K562 (cell line): ENCODE data around the gene URAD. TPM values are rescaled to one million over a fixed set of nuclear protein-coding genes. Genes with fewer than 3 reads are reported as not detected.
"Not testable (repeated sequence)": the region's sequence is repeated elsewhere in the genome, so short reads cannot be mapped to it uniquely, and the experiment has no call there.

Experiments used
- ATAC-seq: fragments of 200-7000 bp; cut with Tn5 transposase; 3 replicates; pipeline ENCODE4 v1.9.1; 2020; ENCODE audit warnings: moderate library complexity
- BruUV-seq: library from RNA; stranded (reverse); fragments of 400-500 nt; replicated peaks from 2 replicates; lab custom pipeline; 2021; lab: Mats Ljungman, UMichigan
- CTCF ChIA-PET: fragments of 300-600 bp; formaldehyde crosslinking; extraction: SDS; loops from one replicate; lab custom pipeline; 2021; ENCODE audit warnings: low intra/inter-chr PET ratio; lab: Yijun Ruan, JAX
- POLR2A ChIA-PET: fragments of 300-600, 350-650 bp; sonication (Branson Sonifier 250); formaldehyde crosslinking; extraction: SDS; loops from one replicate; lab custom pipeline; 2021; ENCODE audit warnings: antibody characterized with exemption, inconsistent platforms; lab: Yijun Ruan, JAX
- DNase-seq, 4 experiments: peaks; one replicate each; pipeline versions ENCODE4 v3.0.0 to v3.0.0-alpha.2; 2011 to 2018; ENCODE audit warnings: low spot score in 3 of 4, mixed read lengths in 3 of 4; ENCODE audit errors: extremely low read depth in 1 of 4
- FAIRE-seq: peaks from 2 replicates; lab custom pipeline; 2011; peaks lifted over from hg19 to GRCh38; lab: Jason Lieb, UNC
- H2AFZ ChIP-seq: 2 replicates; pipeline ENCODE4 v1.6.0; 2011; ENCODE audit warnings: low read depth, low read length, control low read depth, inconsistent platforms
- H3K27ac ChIP-seq: fragments of 200-600 bp; 3 replicates; pipeline ENCODE4 v1.8.0; 2011; ENCODE audit warnings: low read depth, mild to moderate bottlenecking, control low read depth, inconsistent platforms, low read length, moderate library complexity, mixed read lengths; ENCODE audit errors: extremely low read depth
- H3K27me3 ChIP-seq, 2 experiments: fragments of 300-600 bp in 1 of 2; 2 replicates in 1 of 2; 3 replicates in 1 of 2; pipeline versions ENCODE4 v1.6.0 to v1.8.0; 2011; ENCODE audit warnings: inconsistent platforms in 2 of 2, low read length in 2 of 2, mild to moderate bottlenecking in 1 of 2, mixed read lengths in 1 of 2, moderate library complexity in 1 of 2; ENCODE audit not compliant: control insufficient read depth in 2 of 2, insufficient read depth in 2 of 2
- H3K36me3 ChIP-seq: fragments of 300-600 bp; 3 replicates; pipeline ENCODE4 v1.8.0; 2011; ENCODE audit warnings: mild to moderate bottlenecking, low read length, inconsistent platforms; ENCODE audit not compliant: control insufficient read depth, insufficient read depth
- H3K4me1 ChIP-seq, 2 experiments: fragments of 200-600 bp in 1 of 2; replicated peaks in 1 of 2; 2 replicates in 1 of 2; 3 replicates in 1 of 2; pipeline versions ENCODE4 v1.5.1 to v1.8.0; 2011; ENCODE audit warnings: inconsistent platforms in 2 of 2, low read length in 2 of 2, mild to moderate bottlenecking in 1 of 2, mixed read lengths in 1 of 2, moderate library complexity in 1 of 2; ENCODE audit not compliant: control insufficient read depth in 2 of 2, insufficient read depth in 2 of 2
- H3K4me2 ChIP-seq: 2 replicates; pipeline ENCODE4 v1.6.1; 2011; ENCODE audit warnings: low read length, control low read depth, inconsistent platforms, mixed read lengths; ENCODE audit not compliant: insufficient read depth
- H3K4me3 ChIP-seq: fragments of 200-600 bp; sonication (generic), shearing (Covaris generic); 2 replicates; pipeline ENCODE4 v1.5.1; 2016; ENCODE audit warnings: control low read depth, inconsistent platforms
- H3K79me2 ChIP-seq: fragments of 200-600 bp; 3 replicates; pipeline ENCODE4 v1.8.0; 2011; ENCODE audit warnings: low read length, inconsistent platforms; ENCODE audit not compliant: control insufficient read depth, insufficient read depth
- H3K9ac ChIP-seq, 2 experiments: 2 replicates each; pipeline versions ENCODE4 v1.6.0 to v1.6.1; 2011; ENCODE audit warnings: low read depth in 2 of 2, low read length in 2 of 2, control low read depth in 1 of 2, inconsistent platforms in 1 of 2, mild to moderate bottlenecking in 1 of 2, mixed read lengths in 1 of 2; ENCODE audit not compliant: insufficient read depth in 1 of 2
- H3K9me1 ChIP-seq: one replicate; pipeline ENCODE4 v1.6.0; 2011; ENCODE audit warnings: inconsistent platforms, mild to moderate bottlenecking, low read length, moderate library complexity; ENCODE audit not compliant: control insufficient read depth, insufficient read depth
- H3K9me3 ChIP-seq: replicated peaks from 2 replicates; pipeline ENCODE4 v1.5.1; 2011; ENCODE audit warnings: low read depth, low read length, inconsistent platforms; ENCODE audit not compliant: control insufficient read depth, insufficient read depth
- H4K20me1 ChIP-seq: replicated peaks from 2 replicates; pipeline ENCODE4 v1.6.1; 2011; ENCODE audit warnings: low read length, inconsistent platforms, mixed read lengths; ENCODE audit not compliant: control insufficient read depth, insufficient read depth
- MCM5 ChIP-seq: fragments of 450-650 bp; IDR thresholded peaks from 2 replicates; pipeline ENCODE4 v1.6.1; 2016; ENCODE audit warnings: low read depth
- RAD21 ChIP-seq, 2 experiments: fragments of 250-450 bp in 1 of 2; fragments of 450-650 bp in 1 of 2; sonication (Bioruptor Pico) in 1 of 2; formaldehyde crosslinking in 1 of 2; IDR thresholded peaks in 1 of 2; conservative IDR thresholded peaks in 1 of 2; 2 replicates each; pipeline versions ENCODE4 v1.4.0 to v1.8.0; 2020 to 2022; ENCODE audit warnings: mild to moderate bottlenecking in 2 of 2, moderate library complexity in 1 of 2
- SLC30A9 ChIP-seq: fragments of 250-450 bp; sonication (Bioruptor Pico); IDR thresholded peaks from 2 replicates; pipeline ENCODE4 v1.8.0; 2022; ENCODE audit warnings: mild to moderate bottlenecking, moderate library complexity
- WGBS: fragments of 100-300 bp; shearing (Covaris generic); methylation state at CpG from one replicate; pipeline ENCODE4 v1.1.6; 2016; ENCODE audit warnings: low coverage, mixed read lengths; ENCODE audit not compliant: insufficient coverage; ENCODE audit errors: missing lambda C conversion rate; 5-methylcytosine and 5-hydroxymethylcytosine counted together
- in situ Hi-C: fragments of 300-500 bp; cut with MboI; formaldehyde crosslinking; loops from 4 replicates; pipeline ENCODE4 v1.15.0; 2018; ENCODE audit warnings: inconsistent platforms, mixed read lengths
- intact Hi-C: fragments of 100-400 bp; cut with micrococcal nuclease; formaldehyde crosslinking; loops from 2 replicates; pipeline ENCODE4 v1.14.2; 2022
- polyA plus RNA-seq, 8 experiments: library from polyadenylated mRNA; depleted of rRNA in 4 of 8; stranded (reverse) in 5 of 8; unstranded in 3 of 8; fragments of >200 nt; fragmentation: Nextera tagmentation in 2 of 8; fragmentation: Illumina TruSeq in 1 of 8; extraction: Ambion mirVana in 2 of 8; extraction: Trizol in 1 of 8; gene quantifications; 2 replicates each; pipeline versions ENCODE4 v1.2.1 to v1.2.3, GENCODE V29; 2011 to 2014; ENCODE audit warnings: inconsistent platforms in 1 of 8, missing spikeins in 1 of 8
- total RNA-seq, 7 experiments: library from RNA; depleted of rRNA in 6 of 7; stranded (reverse); fragments of >200 nt in 6 of 7; fragmentation: Illumina TruSeq in 2 of 7; extraction: Trizol in 2 of 7; gene quantifications; 2 replicates each; pipeline versions ENCODE4 v1.2.1 to v1.2.3, GENCODE V29; 2011 to 2021; ENCODE audit warnings: low replicate concordance in 1 of 7
- TF ChIP-seq, protein P1 (sequence below): fragments of 150-350 bp; IDR thresholded peaks from 2 replicates; pipeline ENCODE4 v1.6.1; 2014; ENCODE audit warnings: low read depth, mild to moderate bottlenecking, low read length, borderline replicate concordance

The URAD gene
- total and polyA plus RNA-seq, 9 of the 15 experiments (the other 6 are each of a cell fraction or from before 2014, with no cell fraction given): not detected

DNA sequence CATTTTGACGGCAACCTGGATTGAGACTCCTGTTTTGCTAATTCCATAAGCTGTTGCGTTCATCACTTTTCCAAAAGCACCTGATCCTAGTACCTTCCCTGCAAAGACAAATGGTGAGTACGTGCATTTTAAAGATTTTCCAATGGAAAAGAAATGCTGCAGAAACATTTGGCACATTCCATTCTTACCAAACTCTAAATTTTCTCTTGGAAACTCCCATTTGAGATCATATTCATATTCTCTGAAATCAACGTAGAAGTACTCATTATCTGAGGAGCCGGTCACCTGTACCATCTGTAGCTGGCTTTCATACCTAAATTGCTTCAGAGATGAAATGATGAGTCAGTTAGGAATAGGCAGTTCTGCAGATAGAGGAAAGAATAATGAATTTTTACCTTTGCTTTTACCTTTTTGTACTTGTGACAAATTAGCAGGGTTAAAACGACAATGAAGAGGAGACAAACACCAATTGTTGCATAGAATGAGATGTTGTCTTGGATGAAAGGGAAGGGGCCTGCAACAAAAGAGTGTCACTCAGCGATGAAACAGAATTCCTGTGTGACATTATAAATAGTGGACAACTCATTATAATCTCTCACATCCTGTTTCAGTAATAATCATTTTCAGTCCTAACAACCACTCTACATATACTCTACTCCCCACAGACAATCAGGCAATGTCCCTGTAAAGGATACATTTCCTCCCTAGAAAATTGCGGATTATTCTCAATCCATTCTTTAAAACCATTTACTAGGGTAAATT is 45.6 kb upstream of the URAD start:
- in situ Hi-C loops (no loop called here), intact Hi-C loops (no loop called here)
- no peak overlapping the region for H3K4me2 ChIP-seq
- ChIA-PET CTCF (no interaction called here), POLR2A (interaction anchor here (0.7 kb wide), 1 partner anchor 572 kb away, joined by 3 read pairs; no protein-coding TSS in a partner anchor)
- no peaks in the 10 kb centered on the region for H3K36me3 ChIP-seq
- BruUV-seq: no TSS peak
- no peak overlapping the region for H2AFZ ChIP-seq
- FAIRE-seq (no peak), ATAC-seq (no peak), DNase-seq (no peak)
- H3K27ac ChIP-seq: no peak overlapping the region
- no peak overlapping the region for H3K9ac ChIP-seq
- WGBS: 0% methylated on average over 8 of the region's 8 CpGs
- H3K27me3 ChIP-seq: peaks cover 7 to 18% of the 10 kb centered on the region in 2 experiments
- no peaks in the 10 kb centered on the region; a peak in 1 of 5 replicates for H3K4me1 ChIP-seq
- no peak overlapping the region for H3K4me3 ChIP-seq
- TF ChIP-seq SLC30A9 (CRISPR knock-in tag) (no peak), MCM5 (no peak), RAD21 (CRISPR knock-in tag; conservative IDR thresholded peaks at IDR 0.05 in 1 of 2, IDR thresholded peaks at IDR 0.05 in 1 of 2) (no peak)
- TF ChIP-seq, protein P1, sequence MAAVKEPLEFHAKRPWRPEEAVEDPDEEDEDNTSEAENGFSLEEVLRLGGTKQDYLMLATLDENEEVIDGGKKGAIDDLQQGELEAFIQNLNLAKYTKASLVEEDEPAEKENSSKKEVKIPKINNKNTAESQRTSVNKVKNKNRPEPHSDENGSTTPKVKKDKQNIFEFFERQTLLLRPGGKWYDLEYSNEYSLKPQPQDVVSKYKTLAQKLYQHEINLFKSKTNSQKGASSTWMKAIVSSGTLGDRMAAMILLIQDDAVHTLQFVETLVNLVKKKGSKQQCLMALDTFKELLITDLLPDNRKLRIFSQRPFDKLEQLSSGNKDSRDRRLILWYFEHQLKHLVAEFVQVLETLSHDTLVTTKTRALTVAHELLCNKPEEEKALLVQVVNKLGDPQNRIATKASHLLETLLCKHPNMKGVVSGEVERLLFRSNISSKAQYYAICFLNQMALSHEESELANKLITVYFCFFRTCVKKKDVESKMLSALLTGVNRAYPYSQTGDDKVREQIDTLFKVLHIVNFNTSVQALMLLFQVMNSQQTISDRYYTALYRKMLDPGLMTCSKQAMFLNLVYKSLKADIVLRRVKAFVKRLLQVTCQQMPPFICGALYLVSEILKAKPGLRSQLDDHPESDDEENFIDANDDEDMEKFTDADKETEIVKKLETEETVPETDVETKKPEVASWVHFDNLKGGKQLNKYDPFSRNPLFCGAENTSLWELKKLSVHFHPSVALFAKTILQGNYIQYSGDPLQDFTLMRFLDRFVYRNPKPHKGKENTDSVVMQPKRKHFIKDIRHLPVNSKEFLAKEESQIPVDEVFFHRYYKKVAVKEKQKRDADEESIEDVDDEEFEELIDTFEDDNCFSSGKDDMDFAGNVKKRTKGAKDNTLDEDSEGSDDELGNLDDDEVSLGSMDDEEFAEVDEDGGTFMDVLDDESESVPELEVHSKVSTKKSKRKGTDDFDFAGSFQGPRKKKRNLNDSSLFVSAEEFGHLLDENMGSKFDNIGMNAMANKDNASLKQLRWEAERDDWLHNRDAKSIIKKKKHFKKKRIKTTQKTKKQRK: no peak
- H3K9me1 ChIP-seq: no peaks in the 10 kb centered on the region
- no peaks in the 10 kb centered on the region for H3K9me3 ChIP-seq
- no peaks in the 10 kb centered on the region for H4K20me1 ChIP-seq
- H3K79me2 ChIP-seq: no peaks in the 10 kb centered on the region

DNA sequence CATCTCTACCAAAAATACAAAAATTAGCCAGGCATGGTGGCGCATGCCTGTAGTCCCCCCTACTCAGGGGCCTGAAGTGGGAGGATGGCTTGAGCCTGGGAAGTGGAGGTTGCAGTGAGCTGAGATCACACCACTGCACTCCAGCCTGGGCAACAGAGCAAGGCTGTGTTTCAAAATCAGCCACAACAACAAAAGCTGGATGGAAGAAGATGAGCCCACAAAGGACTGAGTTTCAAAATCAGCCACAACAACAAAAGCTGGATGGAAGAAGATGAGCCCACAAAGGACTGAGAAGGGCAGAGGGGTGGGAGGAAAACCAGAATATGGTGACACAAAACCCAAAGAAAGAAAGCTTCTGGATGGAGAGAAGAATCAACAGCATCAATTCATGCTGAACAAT is 43.9 kb upstream of the URAD start:
- H3K9me3 ChIP-seq, H4K20me1 ChIP-seq, POLR2A ChIA-PET, H3K36me3 ChIP-seq, H2AFZ ChIP-seq, BruUV-seq, H3K4me2 ChIP-seq, CTCF ChIA-PET, H3K27ac ChIP-seq, H3K4me3 ChIP-seq, in situ Hi-C loops, FAIRE-seq, H3K9me1 ChIP-seq, DNase-seq, H3K9ac ChIP-seq, ATAC-seq, H3K79me2 ChIP-seq, intact Hi-C loops, H3K4me1 ChIP-seq: not testable (repeated sequence)
- WGBS: 29% methylated on average over 1 of the region's 1 CpG
- peaks cover 7 to 16% of the 10 kb centered on the region in 2 experiments for H3K27me3 ChIP-seq
